Activated CD4-positive, alpha-beta T cell treated with anti-CD3 and anti-CD28 coated beads, Interleukin-2, amount 50 U/mL, for 48 hours (primary cell): ENCODE measurements around the gene GPA33.

ENCODE experiments used
- DNase-seq, 2 experiments: peaks; one replicate each; pipeline ENCODE4 v3.0.0-alpha.2; 2020

The GPA33 gene

DNA sequence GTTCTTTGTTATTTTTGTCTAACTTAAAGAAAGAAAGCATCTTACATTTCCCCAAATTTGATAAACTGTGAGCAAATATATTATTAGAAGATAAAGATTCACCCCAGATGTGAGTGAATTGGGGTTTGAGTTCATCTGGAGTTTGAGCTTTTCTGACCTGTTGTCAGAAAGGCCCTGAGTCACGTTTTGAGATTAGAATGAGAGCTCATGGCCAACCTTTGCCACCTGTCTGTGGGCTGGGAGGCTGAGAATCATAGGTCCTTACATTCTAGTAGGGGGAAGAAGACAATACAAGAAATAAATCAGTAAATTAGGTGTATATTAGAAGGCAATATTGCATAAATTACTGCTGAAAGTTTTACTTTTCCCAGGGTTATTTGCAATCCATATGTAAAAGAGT lies 26.0 kb upstream of the GPA33 start:
- no peak for DNase-seq

DNA sequence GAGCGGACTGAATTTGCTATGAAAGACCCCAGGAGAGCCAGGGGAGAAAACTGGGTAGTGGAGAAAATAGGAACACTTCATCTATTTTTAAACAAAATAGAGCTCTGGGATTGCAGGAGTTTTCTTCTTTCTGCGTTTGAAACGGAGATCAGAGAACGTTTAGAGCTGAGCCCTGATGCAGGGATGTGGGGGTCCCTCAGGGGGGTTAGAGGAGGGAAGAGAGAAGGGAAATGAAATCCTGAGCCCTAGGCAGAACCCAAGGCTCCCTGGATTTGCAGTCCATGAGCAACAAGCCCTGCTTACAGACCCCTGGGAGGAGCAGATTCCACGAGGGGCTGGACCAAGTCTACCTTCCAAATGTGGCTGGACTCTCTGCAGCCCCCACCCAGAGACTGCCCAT lies 25.5 kb upstream of the GPA33 start:
- no peak for DNase-seq

DNA sequence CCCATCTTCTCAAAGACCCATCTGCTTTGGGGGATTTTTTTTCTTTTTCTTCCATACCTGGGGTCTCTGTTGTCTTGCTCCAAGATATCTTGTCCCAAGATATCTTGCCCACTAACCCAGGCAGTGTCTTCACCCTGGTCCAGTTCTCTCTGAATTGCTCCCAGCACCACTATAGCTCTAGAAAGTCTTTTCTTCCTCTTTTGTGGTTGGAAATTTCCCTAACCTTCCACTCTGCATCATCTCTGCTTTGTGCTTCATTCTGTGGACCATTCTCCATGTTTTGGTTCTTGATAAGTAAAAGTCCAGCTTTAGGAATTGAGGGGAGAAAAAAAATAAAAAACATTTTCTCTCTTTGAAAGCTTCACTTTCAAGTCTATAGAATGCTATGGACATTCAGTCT lies 24.5 kb upstream of the GPA33 start:
- no peak for DNase-seq

DNA sequence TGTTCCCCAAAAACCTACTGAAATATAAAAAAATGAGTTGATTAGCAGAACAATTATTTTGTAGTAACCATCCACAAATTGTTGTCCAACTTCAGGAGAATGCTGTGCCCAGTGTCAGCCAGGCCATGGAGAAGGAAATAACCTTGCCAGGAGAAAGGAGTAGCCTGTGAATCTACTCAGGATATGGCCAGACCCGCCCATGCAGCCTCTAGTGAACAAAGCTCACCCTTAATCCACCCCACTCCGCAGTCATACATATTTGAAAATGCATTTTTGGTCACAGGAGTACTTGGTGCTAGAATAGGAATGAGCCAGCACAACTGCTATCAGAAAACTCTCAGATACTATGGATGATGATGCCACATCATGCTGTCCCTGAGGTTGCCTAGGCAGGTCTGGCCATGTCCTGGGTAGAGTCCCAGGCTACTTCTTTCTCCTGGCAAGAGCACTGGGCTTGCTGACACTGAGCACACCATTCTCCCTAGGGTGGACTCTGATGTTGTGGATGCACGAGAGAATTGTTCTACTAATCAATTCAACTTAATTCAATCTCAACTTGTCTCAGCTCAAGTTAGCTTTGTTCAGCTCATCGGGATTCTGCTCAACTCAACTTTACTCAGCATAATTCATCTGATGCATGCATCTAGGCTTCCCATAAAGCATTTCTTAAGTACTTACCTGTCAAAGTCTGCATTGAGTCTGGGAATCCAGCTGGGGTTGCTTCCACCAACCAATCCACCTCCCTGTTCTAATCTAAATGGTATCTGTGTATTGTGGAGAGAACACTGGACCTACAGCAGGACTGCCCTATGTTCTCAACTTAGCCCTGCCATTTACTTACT lies 21.9 kb upstream of the GPA33 start:
- DNase-seq, result no peak

DNA sequence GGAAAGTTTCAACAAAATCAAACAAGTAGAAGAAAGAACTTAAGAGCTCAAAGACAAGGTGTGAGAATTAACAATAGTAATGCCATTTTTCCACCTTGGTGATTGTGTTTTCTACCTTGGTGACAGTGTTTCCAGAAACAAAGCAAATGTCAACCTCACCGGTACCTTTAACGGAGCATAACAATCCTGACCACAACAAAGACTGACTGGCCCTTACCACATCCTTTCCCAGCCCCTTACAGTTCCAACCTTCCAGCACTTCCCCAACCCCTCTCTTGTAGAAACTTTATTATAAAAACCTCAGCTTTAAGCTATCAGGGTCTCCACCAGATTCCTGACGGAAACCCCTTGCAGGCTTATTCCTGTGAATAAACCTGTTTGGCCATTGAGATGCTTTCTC lies 20.4 kb upstream of the GPA33 start:
- DNase-seq, result no peak

DNA sequence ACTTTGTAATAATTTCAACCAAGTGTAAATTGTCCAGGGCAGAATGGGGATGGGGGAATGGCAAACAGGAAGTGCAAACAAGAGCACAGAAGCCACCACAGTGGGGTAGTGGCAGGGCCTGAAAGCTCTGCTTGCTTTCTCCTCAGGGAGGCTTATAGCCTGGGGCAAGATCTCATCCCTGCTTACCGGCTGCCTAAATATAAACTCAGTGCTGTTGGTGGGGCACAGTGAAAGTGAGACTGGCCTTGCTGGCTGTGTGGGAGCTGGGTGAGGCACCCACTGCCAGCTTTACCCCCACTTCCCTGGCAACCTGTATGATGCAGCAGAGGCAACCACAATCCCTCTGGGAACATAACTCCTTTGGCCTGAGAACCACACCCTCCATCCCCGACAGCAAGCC lies 18.9 kb upstream of the GPA33 start:
- DNase-seq, result no peak

DNA sequence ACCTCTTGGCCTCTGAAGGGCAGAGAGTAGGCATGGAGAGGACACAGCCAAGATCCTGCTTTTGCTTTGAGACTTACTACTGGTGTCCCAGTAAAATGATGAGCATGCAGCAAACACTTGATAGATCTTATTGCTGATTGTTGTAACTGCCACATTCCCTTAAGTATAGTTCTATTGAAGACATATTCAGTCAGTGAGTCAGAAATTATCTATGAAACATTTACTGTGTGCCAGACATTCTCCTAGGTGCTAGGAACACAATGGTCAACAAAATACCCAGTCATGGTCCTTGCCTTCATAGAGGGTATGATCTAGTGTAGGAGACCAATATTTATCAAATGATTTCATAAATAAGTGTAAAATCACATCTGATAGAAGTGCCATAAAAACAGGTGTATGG lies 17.3 kb upstream of the GPA33 start:
- DNase-seq, result no peak

DNA sequence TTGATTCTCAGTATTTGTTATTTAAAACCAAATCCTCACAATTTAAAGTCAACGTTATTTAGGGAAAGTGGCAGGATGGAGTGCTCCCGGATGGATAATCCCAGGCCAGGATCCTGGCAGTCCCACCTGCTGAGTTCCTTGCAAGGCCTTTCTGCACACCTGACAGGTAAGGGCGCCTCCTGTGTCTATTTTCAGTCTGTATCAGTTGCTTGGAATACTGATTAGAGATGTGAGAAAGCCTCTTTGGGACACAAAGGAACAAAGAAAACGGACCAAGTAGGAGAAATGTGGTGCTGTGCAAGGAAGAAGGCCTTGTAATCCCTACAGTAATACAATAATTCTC lies 15.9 kb upstream of the GPA33 start:
- no peak for DNase-seq

DNA sequence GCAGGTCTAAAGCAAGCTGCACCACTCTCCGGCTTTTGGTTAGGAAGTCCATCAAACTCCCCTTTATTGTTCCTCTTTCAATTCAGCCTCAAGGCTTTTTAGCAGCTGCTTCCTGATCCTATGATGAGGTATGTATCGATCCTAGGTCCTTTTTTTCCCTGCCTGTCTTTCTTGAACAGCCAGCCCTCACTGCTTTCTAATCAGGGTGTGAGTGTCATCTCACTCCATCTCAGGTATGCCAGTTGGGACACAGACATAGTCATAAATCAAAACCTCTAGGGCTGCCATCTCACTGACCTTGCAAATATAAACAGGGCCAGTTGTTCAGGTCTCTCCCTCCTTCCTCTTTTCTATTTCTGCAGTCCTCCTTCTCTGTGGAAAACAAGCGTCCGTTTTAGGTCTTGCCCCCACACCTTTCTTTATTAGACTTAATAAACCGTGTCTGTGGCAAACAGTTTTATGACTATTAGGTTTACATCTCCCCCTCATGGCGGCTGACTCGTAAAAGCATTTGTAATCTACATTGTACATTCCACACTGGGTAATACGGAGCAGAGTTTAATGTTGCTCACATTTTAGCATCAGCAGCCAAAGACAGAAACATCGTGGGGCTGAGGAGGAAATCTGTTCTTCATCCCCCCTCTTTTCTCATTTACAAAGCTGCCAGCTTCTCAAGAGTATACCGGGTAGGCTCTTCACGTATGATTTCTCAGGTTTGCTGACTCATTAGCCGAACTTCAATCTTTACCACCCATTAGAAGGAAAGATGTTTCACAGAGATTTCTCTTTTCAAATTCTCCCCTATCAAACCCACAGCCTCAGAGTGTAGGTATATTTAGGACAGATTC lies 15.3 kb upstream of the GPA33 start:
- no peak for DNase-seq

DNA sequence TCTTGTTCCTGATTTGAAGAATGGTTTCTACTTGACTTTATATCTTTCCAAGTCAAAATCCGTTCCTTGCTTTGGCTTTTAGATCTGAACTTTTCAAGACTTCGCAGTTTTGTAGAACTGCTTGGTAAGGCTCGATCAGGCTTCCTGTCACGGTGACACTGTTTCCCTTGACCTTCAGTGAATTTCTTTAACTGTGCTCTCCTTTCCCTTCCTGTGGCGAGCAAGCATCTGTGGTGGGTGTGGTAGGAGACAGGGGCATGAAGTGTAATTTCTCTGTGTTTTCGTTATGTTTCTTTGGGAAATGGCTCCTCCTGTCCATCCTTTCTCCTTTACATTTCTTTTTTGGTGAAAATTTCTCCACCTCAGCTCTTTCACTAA lies 14.1 kb upstream of the GPA33 start:
- no peak for DNase-seq

DNA sequence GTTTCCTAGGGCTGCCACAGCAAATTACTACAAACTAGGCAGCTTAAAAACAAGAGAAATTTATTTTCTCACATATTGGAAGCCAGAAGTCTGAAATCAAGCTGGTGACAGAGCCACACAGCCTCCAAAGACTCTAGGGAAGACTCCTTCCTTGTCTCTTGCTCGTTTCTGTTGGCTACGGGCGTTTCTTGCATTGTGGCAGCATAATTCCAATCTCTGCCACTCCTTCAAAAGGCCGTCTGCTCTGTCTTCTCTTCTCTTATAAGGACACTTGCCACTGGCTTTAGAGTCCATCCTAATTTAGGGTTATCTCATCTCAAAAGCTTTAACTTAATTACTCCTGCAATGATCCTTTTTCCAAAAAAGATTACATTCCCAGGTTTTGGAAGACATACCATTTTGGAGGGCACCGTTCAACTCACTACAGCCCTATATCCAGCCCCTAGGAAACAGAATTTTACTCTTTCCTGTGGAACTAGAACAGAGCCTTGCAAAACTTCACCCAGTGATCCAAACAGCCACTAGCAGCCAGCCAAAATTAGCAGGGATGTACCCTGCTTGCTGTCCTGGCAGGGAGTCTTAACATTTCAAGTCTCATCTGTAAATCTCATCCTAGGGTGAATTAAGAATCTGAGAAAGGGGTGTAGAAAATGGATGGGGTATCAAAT lies 12.9 kb upstream of the GPA33 start:
- DNase-seq, result no peak

DNA sequence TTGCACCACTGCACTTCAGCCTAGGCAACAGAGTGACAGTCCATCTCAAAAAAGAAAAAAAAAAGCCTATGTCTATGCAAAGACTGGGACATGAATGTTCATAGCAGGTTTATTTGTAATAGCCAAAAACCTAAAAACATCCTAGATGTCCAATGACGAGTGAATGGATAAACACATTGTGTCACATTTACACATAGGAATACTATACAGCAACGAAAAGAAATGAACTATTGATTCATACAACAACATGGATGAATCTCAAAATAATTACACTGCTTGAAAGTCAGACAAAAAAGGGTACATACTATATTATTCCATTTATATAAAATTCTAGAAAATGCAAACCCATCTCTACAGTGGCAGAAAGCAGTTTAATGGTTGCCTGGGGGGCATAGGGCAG lies 11.6 kb upstream of the GPA33 start:
- DNase-seq, result no peak

DNA sequence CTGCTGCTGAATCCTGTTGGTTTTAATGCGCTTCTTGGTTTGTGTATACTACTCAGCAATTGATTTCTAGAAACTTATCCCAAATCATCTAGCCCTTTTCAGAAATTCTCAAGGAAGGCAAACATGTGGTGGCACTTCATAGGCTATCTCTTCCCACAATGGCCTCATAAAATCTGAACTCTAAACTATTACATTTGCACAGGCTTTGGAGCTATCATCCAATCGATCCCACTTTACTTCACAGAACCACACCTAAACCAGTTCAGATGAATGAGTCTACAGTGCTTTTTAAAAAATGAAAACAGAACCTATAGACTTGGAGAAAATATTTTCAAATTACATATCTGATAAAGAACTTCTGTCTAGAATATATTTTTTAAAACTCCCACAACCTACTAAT lies 10.6 kb upstream of the GPA33 start:
- no peak for DNase-seq

DNA sequence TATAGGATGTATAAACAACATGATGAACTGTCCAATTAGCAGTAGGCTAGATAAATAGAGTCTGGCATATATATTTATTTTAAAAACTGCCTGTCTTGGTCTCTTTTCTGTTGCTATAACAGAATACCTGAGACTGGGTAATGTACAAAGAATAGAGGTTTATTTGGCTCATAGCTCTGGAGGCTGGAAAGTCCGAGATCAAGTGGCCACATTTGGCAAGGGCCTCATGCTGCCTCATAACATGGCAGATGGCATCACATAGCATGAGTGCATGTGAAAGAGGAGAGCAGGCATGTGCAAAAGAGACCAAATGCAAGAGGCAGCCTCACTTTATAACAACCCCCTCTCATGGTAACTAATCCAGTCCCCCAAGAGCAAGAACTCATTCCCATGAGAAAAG lies 9.7 kb upstream of the GPA33 start:
- DNase-seq, result no peak

DNA sequence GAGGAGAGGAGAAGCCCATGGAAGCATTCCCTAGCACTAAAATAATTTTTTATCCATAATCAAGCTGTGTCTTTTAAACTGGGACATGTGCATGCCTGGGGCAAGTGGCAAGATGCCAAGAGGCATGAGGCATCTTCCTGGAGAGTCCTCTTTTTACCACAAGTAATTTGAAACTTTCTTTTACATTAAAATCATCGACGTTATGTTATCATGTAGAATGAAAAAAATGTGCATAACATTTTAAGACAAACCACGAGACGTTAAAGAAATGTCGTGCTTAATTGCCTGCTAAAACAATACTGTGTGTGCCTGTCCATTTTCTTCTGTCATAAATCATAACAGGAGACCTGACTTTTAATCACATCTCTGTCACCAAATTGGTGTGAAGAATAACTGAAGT lies 5.2 kb upstream of the GPA33 start:
- no peak for DNase-seq

DNA sequence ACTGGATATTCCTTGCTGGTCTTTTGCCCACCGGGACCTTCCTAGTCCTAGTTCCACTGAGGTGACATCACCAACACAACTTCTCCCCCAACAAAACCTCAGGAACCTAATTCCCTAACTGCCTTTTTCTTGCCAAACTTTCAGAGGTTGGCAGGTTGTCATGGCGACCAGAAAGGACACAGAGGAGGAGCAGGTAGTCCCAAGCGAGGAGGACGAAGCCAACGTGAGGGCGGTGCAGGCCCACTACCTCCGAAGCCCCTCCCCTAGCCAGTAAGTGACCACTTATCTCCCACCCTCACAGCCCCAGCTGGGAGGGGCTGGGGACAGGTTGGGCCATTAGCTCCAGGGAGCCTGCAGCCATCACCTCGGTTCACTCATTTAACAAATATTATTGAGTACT lies 4.5 kb upstream of the GPA33 start:
- no peak for DNase-seq

DNA sequence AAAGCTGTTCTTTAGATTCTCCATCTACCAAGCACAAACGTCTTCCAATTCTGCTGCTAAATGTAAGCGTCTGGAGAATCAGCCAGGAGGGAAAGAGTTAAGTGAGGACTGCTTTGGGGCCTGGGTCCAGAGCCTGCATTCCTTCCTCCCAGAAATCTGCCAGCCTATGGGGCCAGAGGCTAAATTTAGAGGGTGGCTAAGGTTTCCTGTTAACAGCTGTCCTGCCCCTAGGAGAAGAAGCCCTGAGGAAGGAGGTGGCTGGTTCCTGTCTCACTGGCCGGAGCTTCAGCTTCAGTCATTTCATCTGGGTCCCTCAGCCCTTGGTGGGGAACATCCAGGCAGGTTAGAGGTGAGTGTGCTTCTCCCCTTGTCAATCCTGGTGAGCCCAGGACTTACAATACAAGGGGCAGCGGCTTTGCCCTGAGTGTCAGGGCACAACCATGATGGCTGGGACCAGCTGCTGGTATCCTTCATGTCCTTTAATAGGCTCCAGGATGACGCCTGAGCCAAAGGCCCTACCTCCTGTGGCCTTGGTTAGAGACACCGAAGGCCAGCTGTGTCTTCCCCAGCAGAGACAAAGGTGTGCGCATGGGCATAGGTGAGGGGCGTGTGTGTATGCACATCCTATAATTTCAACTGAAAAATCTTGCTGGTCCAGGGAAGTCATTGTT lies 3.8 kb upstream of the GPA33 start, which contains the start of gene STYXL2:
Gene STYXL2 (plus strand): TSS at position 230 of the 671 bp plus-strand sequence. CDS start 775 bp downstream, outside the sequence.
- no peak for DNase-seq

DNA sequence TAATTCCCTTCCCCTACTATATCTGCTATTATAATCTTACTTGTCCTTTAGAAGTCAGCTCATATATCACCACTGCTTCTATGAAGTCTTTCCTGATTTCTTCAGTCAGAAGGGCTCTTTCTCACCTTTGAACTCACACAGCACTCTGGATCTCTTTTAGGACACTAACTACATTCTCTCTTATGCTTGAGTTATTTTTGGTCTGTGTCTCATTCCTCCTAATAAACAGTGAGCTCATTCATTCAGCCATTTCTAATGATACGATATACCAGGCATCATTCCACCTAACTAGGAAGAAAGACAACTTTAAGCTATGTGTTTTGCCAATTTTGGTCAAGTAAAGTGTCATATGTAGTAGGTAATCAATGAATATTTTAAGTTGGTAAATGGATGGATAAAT lies 2.5 kb upstream of the GPA33 start:
- no peak for DNase-seq

DNA sequence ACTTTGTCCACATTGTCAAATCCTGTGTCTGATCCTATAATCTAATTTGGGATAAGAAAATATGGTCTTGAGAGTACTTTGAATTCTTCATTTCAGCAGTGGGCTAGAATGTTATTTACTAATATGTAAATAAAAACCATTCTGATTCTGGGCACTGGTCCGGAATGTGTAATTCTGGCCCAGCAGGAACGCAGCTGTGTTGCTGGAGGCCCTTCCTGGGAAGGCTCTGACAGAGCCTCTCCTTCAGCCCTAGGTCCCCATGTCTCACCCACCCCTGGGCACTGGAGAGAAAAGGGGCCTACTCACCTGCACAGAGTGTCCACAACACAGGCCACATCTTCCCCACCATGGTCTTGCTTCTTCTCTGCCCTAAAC lies 251 bp downstream of the GPA33 start:
- no peak for DNase-seq

DNA sequence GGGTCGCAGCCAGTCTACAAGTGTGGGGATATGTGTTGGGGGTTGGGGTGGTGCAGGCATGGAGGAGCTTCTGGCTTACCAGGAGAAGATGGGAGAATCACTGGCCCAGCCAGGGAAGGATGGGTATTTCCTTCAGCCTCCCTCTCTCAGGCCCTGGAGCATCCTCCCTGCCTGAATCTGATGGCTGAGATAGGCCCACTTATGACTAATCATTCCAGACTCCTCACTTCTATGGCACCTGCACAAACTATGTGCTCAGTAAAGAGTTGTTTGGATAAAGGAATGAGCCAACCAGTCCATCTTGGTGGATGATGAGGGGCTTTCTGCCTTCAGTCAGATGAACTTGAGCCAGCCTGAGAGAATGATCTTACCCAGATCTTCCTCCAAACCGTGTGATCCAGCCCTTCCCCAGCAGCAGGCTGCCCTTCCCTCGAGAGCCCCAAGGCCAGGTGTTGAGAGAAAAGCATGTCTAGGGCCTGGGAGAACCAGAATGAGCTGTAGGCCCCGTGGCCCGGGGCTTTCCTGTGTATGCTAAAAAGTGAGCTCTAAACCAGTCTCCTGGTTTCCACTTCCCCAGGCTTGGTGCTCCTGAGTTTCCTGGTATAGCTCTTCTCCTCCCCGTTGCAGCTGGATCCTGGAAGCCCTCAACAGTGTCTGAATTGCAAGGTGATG lies 1.3 kb downstream of the GPA33 start:
- DNase-seq, result no peak

DNA sequence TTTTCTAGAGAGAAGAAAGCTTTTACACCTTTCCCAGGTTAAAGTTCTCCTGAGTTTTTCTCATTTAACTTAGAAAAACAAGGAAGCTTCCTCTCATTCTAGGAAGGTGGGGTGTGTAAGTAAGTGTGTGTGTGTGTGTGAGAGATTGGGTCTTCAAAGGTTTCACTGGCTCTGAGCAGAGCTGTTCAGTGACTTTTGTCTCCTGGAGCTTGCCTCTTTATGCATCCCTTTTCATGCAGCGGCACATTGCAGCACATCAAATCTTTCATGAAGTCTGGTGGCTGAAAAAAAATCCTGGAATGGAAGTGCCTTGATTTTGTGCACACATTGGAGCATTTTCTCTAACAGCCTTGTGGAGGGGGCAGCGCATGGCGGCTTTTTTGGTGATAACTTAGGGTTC lies 3.4 kb downstream of the GPA33 start:
- DNase-seq, result no peak

DNA sequence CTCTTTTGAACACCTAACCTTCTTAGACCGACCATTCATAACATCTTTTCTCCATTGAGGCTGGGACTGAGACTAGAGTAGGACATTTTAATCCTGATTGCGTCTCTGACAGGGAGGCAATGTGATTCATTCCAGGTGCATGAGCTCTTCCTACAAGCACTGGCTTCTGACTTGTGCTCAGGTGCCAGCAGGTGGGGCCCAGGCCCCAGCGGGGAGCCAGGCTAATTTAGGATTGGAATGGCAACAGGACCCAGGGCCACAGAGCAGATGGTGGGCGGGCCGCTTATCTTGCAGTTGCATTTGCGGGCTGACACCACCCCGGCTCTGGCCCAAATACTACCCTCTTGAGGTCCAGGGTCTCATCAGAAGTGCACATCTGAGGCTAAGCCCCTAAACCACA lies 4.1 kb downstream of the GPA33 start:
- DNase-seq, result no peak

DNA sequence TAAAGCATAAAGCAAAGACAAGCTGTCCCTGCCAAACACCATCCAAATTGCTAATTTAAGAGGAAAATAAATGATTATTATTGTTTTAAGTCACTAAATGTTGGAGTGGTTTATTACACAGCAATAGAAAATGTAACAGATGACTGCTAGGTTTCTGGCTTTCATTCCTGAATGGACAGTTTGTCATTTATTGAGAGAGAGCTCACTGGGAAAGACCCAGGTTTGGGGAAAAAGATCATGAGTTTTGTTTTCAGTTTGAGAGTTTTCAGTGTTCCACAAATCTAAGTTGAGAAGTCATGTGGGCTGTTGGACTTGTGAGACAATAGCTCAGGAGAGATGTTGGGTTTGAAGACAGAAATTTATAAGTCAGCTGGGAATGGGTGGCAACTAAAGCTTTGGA lies 5.4 kb downstream of the GPA33 start:
- no peak for DNase-seq
